Right lobe of liver (tissue), 6 donors: Measurements from ENCODE around the gene S100A16. TPM values are rescaled to one million over a fixed set of nuclear protein-coding genes. Genes with fewer than 3 reads are reported as not detected.

Experiments
- ATAC-seq, 4 donors: fragments of 200-7000 bp; cut with Tn5 transposase; one replicate each; pipeline ENCODE4 v1.9.1; 2020; ENCODE audit warnings: mild to moderate bottlenecking in 4 of 4, moderate library complexity in 4 of 4
- DNase-seq, 3 donors: peaks; one replicate each; pipeline ENCODE4 v3.0.0-alpha.2; 2020
- H3K27ac ChIP-seq, 3 donors: fragments of 200-600 bp; one replicate each; pipeline ENCODE4 v1.8.0; 2022
- H3K27me3 ChIP-seq, 2 donors: fragments of 200-600 bp; one replicate each; pipeline ENCODE4 v1.8.0; 2022
- H3K36me3 ChIP-seq, 4 donors: fragments of 200-600 bp; sonication (generic) in 1 of 4; one replicate each; pipeline versions ENCODE4 v1.5.1 to v1.8.0; 2017 to 2022; ENCODE audit warnings: control low read depth in 1 of 4
- H3K4me1 ChIP-seq, 4 donors: fragments of 200-600 bp; sonication (generic) in 1 of 4; one replicate each; pipeline versions ENCODE4 v1.5.1 to v1.8.0; 2017 to 2022; ENCODE audit warnings: control low read depth in 1 of 4
- H3K4me3 ChIP-seq, 3 donors: fragments of 200-600 bp; one replicate each; pipeline ENCODE4 v1.8.0; 2022
- H3K9me3 ChIP-seq, 4 donors: fragments of 200-600 bp; sonication (generic) in 1 of 4; one replicate each; pipeline versions ENCODE4 v1.5.1 to v1.8.0; 2017 to 2022; ENCODE audit warnings: control low read depth in 1 of 4
- CTCF ChIP-seq, 4 donors: fragments of 200-600 bp in 3 of 4; fragments of 450-650 bp in 1 of 4; IDR thresholded peaks; one replicate each; pipeline versions ENCODE4 v1.5.1 to v1.8.0; 2016 to 2022; ENCODE audit warnings: antibody characterized with exemption in 4 of 4, mild to moderate bottlenecking in 2 of 4
- POLR2A ChIP-seq: fragments of 450-650 bp; IDR thresholded peaks from one replicate; pipeline ENCODE4 v1.6.1; 2017; ENCODE audit warnings: antibody characterized with exemption, mild to moderate bottlenecking
- WGBS: methylation state at CpG from one replicate; pipeline ENCODE4 v1.1.6; 2018; ENCODE audit warnings: low coverage, low lambda C conversion rate; ENCODE audit not compliant: insufficient coverage; ENCODE audit errors: missing lambda C conversion rate; 5-methylcytosine and 5-hydroxymethylcytosine counted together
- intact Hi-C, 2 donors: fragments of 100-400 bp; cut with DNase I; formaldehyde crosslinking; loops; one replicate each; pipeline versions ENCODE4 v1.11.2 to v1.14.1; 2022
- total RNA-seq, 6 experiments: library from RNA; depleted of rRNA in 2 of 6; stranded (reverse); fragments of >200 nt in 2 of 6; fragmentation: NEBNext Ultra II Directional in 3 of 6; extraction: Animal tissue kit (Norgen Biotek cat#: 25700) in 3 of 6; gene quantifications; one replicate each; pipeline versions ENCODE4 v1.1.0 to v1.2.4, GENCODE V29; 2016 to 2023
- donor health status: DM: no; HTN: yes; CAD: no.
- donor health status: DM: no; HTN: no; CAD: no.
- donor health status: DM: no; HTN: no; CAD: no.
- donor health status: DM: no; HTN: yes; CAD: no.
- donor health status: DM: no; HTN: yes; CAD: no.

The S100A16 gene
- total RNA-seq, 6 experiments from 2014 or later = 55.9 to 151 (median 71.8) TPM

- ATAC-seq = no peak
- no peaks in the 10 kb centered on the region for H3K4me1 ChIP-seq
- H3K27me3 ChIP-seq = no peaks in the 10 kb centered on the region
- H3K36me3 ChIP-seq = no peaks in the 10 kb centered on the region
- no peak for DNase-seq
- intact Hi-C loops = loop anchor here in 1 of 2 donors (10.0 kb wide), 1 partner anchor 47 kb away; no protein-coding TSS in a partner anchor
- no peak for TF ChIP-seq POLR2A
- TF ChIP-seq CTCF (IDR thresholded peaks at IDR 0.05) = no peak
- H3K27ac ChIP-seq = no peak overlapping the region
- no CpG with 5 or more reads among the region's 3 CpGs for WGBS
- H3K4me3 ChIP-seq = no peak overlapping the region
- no peaks in the 10 kb centered on the region for H3K9me3 ChIP-seq
These were observed 51.4 kb downstream of the S100A16 start for GRCh38 chr1:153561466-153561985.

- 77% methylated on average over 10 of the region's 10 CpGs for WGBS
- intact Hi-C loops = loop anchor here in 1 of 2 donors (10.0 kb wide), 1 partner anchor 46 kb away; no protein-coding TSS in a partner anchor
- Histone ChIP-seq H3K27ac (no peak overlapping the region), H3K27me3 (no peaks in the 10 kb centered on the region), H3K4me1 (no peaks in the 10 kb centered on the region), H3K36me3 (no peaks in the 10 kb centered on the region), H3K4me3 (no peak overlapping the region), H3K9me3 (no peaks in the 10 kb centered on the region)
- TF ChIP-seq POLR2A (no peak), CTCF (IDR thresholded peaks at IDR 0.05) (no peak)
- DNase-seq (no peak), ATAC-seq (no peak)
These were observed 52.0 kb downstream of the S100A16 start for GRCh38 chr1:153560771-153561465.

- H3K4me3 ChIP-seq = no peak overlapping the region
These were observed 52.7 kb downstream of the S100A16 start for GRCh38 chr1:153560241-153560640.

GRCh38 chr1:153557877-153558276 is 55.1 kb downstream of the S100A16 start:
- Histone ChIP-seq H3K27me3 (no peaks in the 10 kb centered on the region), H3K27ac (no peak overlapping the region), H3K4me3 (no peak overlapping the region), H3K4me1 (no peaks in the 10 kb centered on the region), H3K9me3 (no peaks in the 10 kb centered on the region), H3K36me3 (no peaks in the 10 kb centered on the region)
- no peak for DNase-seq
- ATAC-seq = no peak
- intact Hi-C loops = no loop called here
- 100% methylated on average over 2 of the region's 3 CpGs for WGBS
- no peak for TF ChIP-seq POLR2A
- TF ChIP-seq CTCF (IDR thresholded peaks at IDR 0.05) = no peak

More at GRCh38 chr1:153560241-153560640, 52.7 kb downstream of the S100A16 start:
- Histone ChIP-seq H3K9me3 (no peaks in the 10 kb centered on the region), H3K36me3 (no peaks in the 10 kb centered on the region), H3K4me1 (no peaks in the 10 kb centered on the region), H3K27me3 (no peaks in the 10 kb centered on the region), H3K27ac (no peak overlapping the region)
- TF ChIP-seq CTCF (IDR thresholded peaks at IDR 0.05) (no peak), POLR2A (no peak)
- intact Hi-C loops = loop anchor here in 1 of 2 donors (10.0 kb wide), 1 partner anchor 45 kb away; no protein-coding TSS in a partner anchor
- WGBS = no CpG with 5 or more reads among the region's 2 CpGs
- ATAC-seq (no peak), DNase-seq (no peak)

Other genes with a start within 250 kb of the S100A16 start
- 1 to 10 TPM; 1.5 to 3.8 (median 3.0) TPM for gene S100A12, start 237.5 kb downstream of the S100A16 start, total RNA-seq
- 10 to 100 TPM; 16.0 to 47.4 (median 30.0) TPM for gene S100A8, start 222.1 kb downstream of the S100A16 start, total RNA-seq
- gene S100A7A, start 196.6 kb downstream of the S100A16 start, total RNA-seq = not detected
- gene S100A7, start 152.5 kb downstream of the S100A16 start, total RNA-seq = not detected
- gene S100A6, start 77.1 kb downstream of the S100A16 start, total RNA-seq = 10 to 100 TPM in 5 of 6 experiments, 1 to 10 TPM in 1; 6.6 to 24.0 (median 12.0) TPM
- gene S100A5, start 72.2 kb downstream of the S100A16 start, total RNA-seq = not detected
- gene S100A4, start 67.3 kb downstream of the S100A16 start, total RNA-seq = 10 to 100 TPM in 4 of 6 experiments, 1 to 10 TPM in 2; 7.6 to 21.6 (median 14.0) TPM
- gene S100A3, start 63.9 kb downstream of the S100A16 start, total RNA-seq = under 1 TPM in 1 of 6 experiments, not detected in 5; 0.29 TPM
- gene S100A2, start 47.3 kb downstream of the S100A16 start, total RNA-seq = not detected
- gene S100A14, start 3.2 kb upstream of the S100A16 start, total RNA-seq = 10 to 100 TPM in 2 of 6 experiments, 1 to 10 TPM in 4; 1.8 to 14.0 (median 5.2) TPM
- gene S100A13, start 14.4 kb upstream of the S100A16 start, total RNA-seq = 10 to 100 TPM; 10.4 to 24.5 (median 21.9) TPM
- 1 to 10 TPM in 3 of 6 experiments, under 1 TPM in 3; 0.40 to 2.1 (median 1.0) TPM for gene S100A1, start 15.3 kb upstream of the S100A16 start, total RNA-seq
- gene CHTOP, start 20.9 kb upstream of the S100A16 start, total RNA-seq = 10 to 100 TPM; 21.9 to 29.7 (median 26.0) TPM
- 10 to 100 TPM; 14.6 to 33.2 (median 18.0) TPM for gene SNAPIN, start 45.6 kb upstream of the S100A16 start, total RNA-seq
- gene ILF2, start 57.9 kb upstream of the S100A16 start, total RNA-seq = 10 to 100 TPM; 30.2 to 55.9 (median 38.7) TPM
- 10 to 100 TPM in 1 of 6 experiments, 1 to 10 TPM in 5; 5.0 to 14.4 (median 5.7) TPM for gene NPR1, start 65.6 kb upstream of the S100A16 start, total RNA-seq
- 10 to 100 TPM; 16.5 to 29.1 (median 22.6) TPM for gene INTS3, start 114.9 kb upstream of the S100A16 start, total RNA-seq
- 10 to 100 TPM; 25.4 to 50.4 (median 36.9) TPM for gene SLC27A3, start 162.3 kb upstream of the S100A16 start, total RNA-seq